Measurements from ENCODE around the gene EFCAB5.
"Not testable (repeated sequence)": the region's sequence is repeated elsewhere in the genome, so short reads cannot be mapped to it uniquely, and the experiment has no call there.

The EFCAB5 gene

GRCh38 chr17:29941334-29941733, at the start of gene EFCAB5:
Gene EFCAB5 (plus strand): TSS chr17:29941634. CDS start chr17:29941797, 163 bp downstream.
- H3K9ac ChIP-seq (ENCODE audit: low read length): no peak within 1 kb of the TSS
- H3K36me3 ChIP-seq (ENCODE audit: control insufficient read depth, low read depth, low read length): no peaks in the 10 kb centered on the region
- no peaks in the 10 kb centered on the region for H3K27me3 ChIP-seq (ENCODE audit: control insufficient read depth, insufficient read depth, low read length)
- no peak within 1 kb of the TSS for H3K4me3 ChIP-seq (ENCODE audit: low read length)
- no peak within 1 kb of the TSS for H3K27ac ChIP-seq (ENCODE audit: low read length)
- H3K4me1 ChIP-seq (ENCODE audit: control insufficient read depth, low read depth, low read length): no peaks in the 10 kb centered on the region
- no peaks in the 10 kb centered on the region for H3K9me3 ChIP-seq (ENCODE audit: control insufficient read depth, low read depth, low read length)

DNA sequence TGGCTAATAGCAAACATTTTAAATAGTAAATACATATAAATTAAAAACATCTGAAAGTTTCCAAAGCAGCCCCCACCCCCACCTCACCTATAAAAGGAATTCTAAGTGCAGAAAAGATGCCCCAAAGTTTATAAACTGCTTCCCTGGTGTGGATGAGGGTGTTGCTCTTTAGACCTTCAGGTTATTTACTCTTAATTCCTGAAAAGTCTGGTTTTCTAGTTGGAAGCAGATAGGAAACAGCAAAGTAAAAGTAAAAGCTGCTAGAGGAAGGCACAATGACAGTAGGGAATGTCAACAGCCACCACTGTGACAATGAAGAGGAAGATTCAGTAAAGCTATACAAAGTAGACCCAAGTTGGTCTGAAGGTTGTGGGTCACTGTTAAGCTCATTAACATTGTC, 49.2 kb upstream of the EFCAB5 start:
- Histone ChIP-seq H3K27me3 (ENCODE audit: control insufficient read depth, insufficient read depth, low read length) (no peaks in the 10 kb centered on the region), H3K9ac (ENCODE audit: low read length) (no peak overlapping the region), H3K4me1 (ENCODE audit: control insufficient read depth, low read depth, low read length) (no peaks in the 10 kb centered on the region), H3K9me3 (ENCODE audit: control insufficient read depth, low read depth, low read length) (no peaks in the 10 kb centered on the region), H3K27ac (ENCODE audit: low read length) (no peak overlapping the region), H3K4me3 (ENCODE audit: low read length) (no peak overlapping the region), H3K36me3 (ENCODE audit: control insufficient read depth, low read depth, low read length) (no peaks in the 10 kb centered on the region)

- not testable (repeated sequence) for H3K4me1 ChIP-seq (ENCODE audit: control insufficient read depth, low read depth, low read length); H3K4me3 ChIP-seq (ENCODE audit: low read length); H3K9me3 ChIP-seq (ENCODE audit: control insufficient read depth, low read depth, low read length); H3K27ac ChIP-seq (ENCODE audit: low read length); H3K27me3 ChIP-seq (ENCODE audit: control insufficient read depth, insufficient read depth, low read length); H3K9ac ChIP-seq (ENCODE audit: low read length); H3K36me3 ChIP-seq (ENCODE audit: control insufficient read depth, low read depth, low read length)
Measured at GRCh38 chr17:29897136-29897535, 44.3 kb upstream of the EFCAB5 start.

DNA sequence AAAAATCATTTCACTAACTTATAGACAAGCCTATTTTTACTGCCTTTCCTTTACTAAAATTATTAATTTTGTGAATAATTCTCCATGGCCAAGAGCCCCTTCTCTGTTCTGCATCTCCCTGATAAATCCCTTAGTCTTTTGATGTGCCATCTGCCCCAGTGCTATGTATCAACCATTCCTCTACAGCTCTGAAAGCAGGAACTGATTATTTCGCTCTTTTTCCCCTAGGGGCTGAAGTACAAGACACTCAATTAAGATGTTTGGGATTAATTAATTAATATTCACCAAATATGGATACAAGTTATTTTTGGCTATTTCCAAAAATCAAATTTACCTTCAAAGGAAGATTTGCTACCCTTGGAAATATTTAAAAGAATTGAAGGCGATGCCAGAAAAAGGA, 38.0 kb upstream of the EFCAB5 start:
- Histone ChIP-seq H3K36me3 (ENCODE audit: control insufficient read depth, low read depth, low read length) (no peaks in the 10 kb centered on the region), H3K9me3 (ENCODE audit: control insufficient read depth, low read depth, low read length) (no peaks in the 10 kb centered on the region), H3K27me3 (ENCODE audit: control insufficient read depth, insufficient read depth, low read length) (no peaks in the 10 kb centered on the region), H3K4me3 (ENCODE audit: low read length) (no peak overlapping the region), H3K4me1 (ENCODE audit: control insufficient read depth, low read depth, low read length) (no peaks in the 10 kb centered on the region), H3K9ac (ENCODE audit: low read length) (no peak overlapping the region), H3K27ac (ENCODE audit: low read length) (no peak overlapping the region)

DNA sequence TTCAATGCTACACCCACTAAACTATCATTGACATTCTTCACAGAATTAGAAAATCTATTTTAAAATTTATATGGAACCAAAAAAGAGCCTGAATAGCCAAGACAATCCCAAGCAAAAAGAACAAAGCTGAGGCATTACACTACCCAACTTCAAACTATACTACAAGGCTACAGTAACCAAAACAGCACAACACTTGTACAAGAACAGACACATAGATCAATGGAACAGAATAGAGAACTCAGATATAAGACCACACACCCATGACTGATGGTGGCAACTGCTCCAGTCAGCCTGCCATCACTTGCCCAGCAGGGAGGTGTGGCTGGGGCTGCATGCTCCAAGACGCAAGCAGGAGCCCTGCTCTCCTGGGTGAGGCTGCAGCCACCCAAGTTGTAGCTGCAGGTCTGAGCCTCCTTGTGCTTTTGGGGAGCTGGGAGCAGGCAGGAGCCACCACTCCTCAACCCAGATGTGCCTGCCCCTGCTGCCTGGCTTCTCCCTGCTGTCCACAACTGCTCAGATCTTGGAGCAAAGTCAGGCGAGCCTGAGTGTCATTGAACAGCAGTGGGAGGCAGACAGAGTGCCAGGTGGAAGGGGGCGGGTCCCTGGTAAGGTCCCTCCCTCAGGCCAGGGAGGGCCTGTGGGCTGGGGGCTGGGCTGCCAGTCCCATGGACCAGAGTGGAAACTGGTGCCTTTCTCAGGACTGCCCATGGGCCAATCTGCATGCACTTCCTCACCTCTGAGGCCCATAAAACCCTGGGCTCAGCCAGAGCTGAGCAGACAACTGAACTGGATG, 36.2 kb upstream of the EFCAB5 start:
- no peaks in the 10 kb centered on the region for H3K4me1 ChIP-seq (ENCODE audit: control insufficient read depth, low read depth, low read length)
- no peaks in the 10 kb centered on the region for H3K36me3 ChIP-seq (ENCODE audit: control insufficient read depth, low read depth, low read length)
- H3K4me3 ChIP-seq (ENCODE audit: low read length): no peak overlapping the region
- H3K9ac ChIP-seq (ENCODE audit: low read length): no peak overlapping the region
- H3K27me3 ChIP-seq (ENCODE audit: control insufficient read depth, insufficient read depth, low read length): no peaks in the 10 kb centered on the region
- H3K27ac ChIP-seq (ENCODE audit: low read length): no peak overlapping the region
- no peaks in the 10 kb centered on the region for H3K9me3 ChIP-seq (ENCODE audit: control insufficient read depth, low read depth, low read length)

- no peaks in the 10 kb centered on the region for H3K36me3 ChIP-seq (ENCODE audit: control insufficient read depth, low read depth, low read length)
- H3K4me3 ChIP-seq (ENCODE audit: low read length): no peak overlapping the region
- no peaks in the 10 kb centered on the region for H3K9me3 ChIP-seq (ENCODE audit: control insufficient read depth, low read depth, low read length)
- no peaks in the 10 kb centered on the region for H3K27me3 ChIP-seq (ENCODE audit: control insufficient read depth, insufficient read depth, low read length)
- H3K27ac ChIP-seq (ENCODE audit: low read length): no peak overlapping the region
- no peaks in the 10 kb centered on the region for H3K4me1 ChIP-seq (ENCODE audit: control insufficient read depth, low read depth, low read length)
- H3K9ac ChIP-seq (ENCODE audit: low read length): no peak overlapping the region
Measured at GRCh38 chr17:29905879-29906167, 35.6 kb upstream of the EFCAB5 start.

- H3K27me3 ChIP-seq (ENCODE audit: control insufficient read depth, insufficient read depth, low read length): no peaks in the 10 kb centered on the region
- H3K27ac ChIP-seq (ENCODE audit: low read length): no peak overlapping the region
- no peaks in the 10 kb centered on the region for H3K36me3 ChIP-seq (ENCODE audit: control insufficient read depth, low read depth, low read length)
- H3K4me3 ChIP-seq (ENCODE audit: low read length): no peak overlapping the region
- no peaks in the 10 kb centered on the region for H3K4me1 ChIP-seq (ENCODE audit: control insufficient read depth, low read depth, low read length)
- H3K9me3 ChIP-seq (ENCODE audit: control insufficient read depth, low read depth, low read length): no peaks in the 10 kb centered on the region
- H3K9ac ChIP-seq (ENCODE audit: low read length): no peak overlapping the region
Measured at GRCh38 chr17:29906969-29907368, 34.5 kb upstream of the EFCAB5 start.

GRCh38 chr17:29909236-29910003, 32.0 kb upstream of the EFCAB5 start:
- H3K27ac ChIP-seq (ENCODE audit: low read length): no peak overlapping the region
- H3K9ac ChIP-seq (ENCODE audit: low read length): no peak overlapping the region
- no peaks in the 10 kb centered on the region for H3K9me3 ChIP-seq (ENCODE audit: control insufficient read depth, low read depth, low read length)
- H3K27me3 ChIP-seq (ENCODE audit: control insufficient read depth, insufficient read depth, low read length): no peaks in the 10 kb centered on the region
- no peaks in the 10 kb centered on the region for H3K36me3 ChIP-seq (ENCODE audit: control insufficient read depth, low read depth, low read length)
- no peak overlapping the region for H3K4me3 ChIP-seq (ENCODE audit: low read length)
- H3K4me1 ChIP-seq (ENCODE audit: control insufficient read depth, low read depth, low read length): no peaks in the 10 kb centered on the region

DNA sequence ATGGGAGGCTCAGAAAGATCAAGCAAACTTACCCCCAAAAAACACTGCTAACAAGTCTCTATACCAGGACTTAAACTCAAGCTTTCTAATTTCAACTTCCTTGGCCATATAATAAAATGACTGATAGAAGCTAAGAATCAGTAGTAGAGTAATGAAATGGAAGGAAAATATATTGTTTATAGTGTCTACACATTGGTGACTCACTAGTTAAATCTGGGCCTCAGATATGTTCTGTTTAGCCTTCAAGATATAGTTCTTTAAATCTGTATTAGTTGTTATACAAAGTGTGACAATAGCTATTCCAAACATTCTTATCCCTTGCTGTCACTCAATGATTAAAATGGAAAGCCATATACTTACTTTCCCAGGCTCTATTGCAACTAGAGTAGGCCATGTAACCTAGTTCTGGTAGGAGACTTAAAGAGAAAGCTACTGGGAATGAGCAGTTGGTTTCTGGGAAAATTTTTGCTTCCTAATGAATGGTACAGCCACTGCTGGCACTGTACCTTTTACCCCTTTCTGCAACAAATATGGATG, 29.7 kb upstream of the EFCAB5 start:
- Histone ChIP-seq H3K4me1 (ENCODE audit: control insufficient read depth, low read depth, low read length) (no peaks in the 10 kb centered on the region), H3K9ac (ENCODE audit: low read length) (no peak overlapping the region), H3K4me3 (ENCODE audit: low read length) (no peak overlapping the region), H3K27ac (ENCODE audit: low read length) (no peak overlapping the region), H3K27me3 (ENCODE audit: control insufficient read depth, insufficient read depth, low read length) (no peaks in the 10 kb centered on the region), H3K9me3 (ENCODE audit: control insufficient read depth, low read depth, low read length) (no peaks in the 10 kb centered on the region), H3K36me3 (ENCODE audit: control insufficient read depth, low read depth, low read length) (no peaks in the 10 kb centered on the region)

DNA sequence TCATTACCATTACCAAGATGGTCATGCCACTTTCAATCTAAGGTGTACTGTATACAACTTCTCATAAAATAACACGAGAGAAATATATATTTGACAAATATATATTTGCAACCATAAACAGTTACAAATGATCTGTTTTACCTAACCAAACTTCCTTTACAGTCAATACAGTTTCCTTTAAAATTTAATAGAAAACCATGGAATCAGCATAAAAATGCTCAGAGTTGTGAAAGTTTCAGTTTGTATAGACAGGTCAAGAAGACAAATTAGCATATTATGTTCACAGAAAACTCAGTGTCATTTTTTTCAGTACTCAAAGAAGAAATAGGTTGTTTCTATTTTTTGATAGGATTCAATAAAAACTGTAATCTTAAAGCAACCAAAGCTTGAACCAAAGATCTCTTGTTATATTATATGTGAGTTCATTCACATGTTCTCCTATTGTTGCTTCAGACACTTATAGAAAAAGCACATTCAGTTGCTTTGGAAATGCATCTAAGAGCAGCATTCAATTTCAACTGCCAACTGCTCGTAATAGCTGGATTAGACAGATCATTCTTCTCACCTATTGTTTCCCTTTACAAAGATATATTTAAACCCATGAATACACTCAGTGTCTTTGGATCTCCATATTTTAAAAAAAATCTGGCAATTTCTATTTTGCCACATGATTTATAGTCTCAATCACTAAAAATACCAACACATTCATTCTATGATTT, 26.5 kb upstream of the EFCAB5 start:
- Histone ChIP-seq H3K9ac (ENCODE audit: low read length) (no peak overlapping the region), H3K9me3 (ENCODE audit: control insufficient read depth, low read depth, low read length) (no peaks in the 10 kb centered on the region), H3K27ac (ENCODE audit: low read length) (no peak overlapping the region), H3K36me3 (ENCODE audit: control insufficient read depth, low read depth, low read length) (no peaks in the 10 kb centered on the region), H3K27me3 (ENCODE audit: control insufficient read depth, insufficient read depth, low read length) (no peaks in the 10 kb centered on the region), H3K4me3 (ENCODE audit: low read length) (no peak overlapping the region), H3K4me1 (ENCODE audit: control insufficient read depth, low read depth, low read length) (no peaks in the 10 kb centered on the region)

DNA sequence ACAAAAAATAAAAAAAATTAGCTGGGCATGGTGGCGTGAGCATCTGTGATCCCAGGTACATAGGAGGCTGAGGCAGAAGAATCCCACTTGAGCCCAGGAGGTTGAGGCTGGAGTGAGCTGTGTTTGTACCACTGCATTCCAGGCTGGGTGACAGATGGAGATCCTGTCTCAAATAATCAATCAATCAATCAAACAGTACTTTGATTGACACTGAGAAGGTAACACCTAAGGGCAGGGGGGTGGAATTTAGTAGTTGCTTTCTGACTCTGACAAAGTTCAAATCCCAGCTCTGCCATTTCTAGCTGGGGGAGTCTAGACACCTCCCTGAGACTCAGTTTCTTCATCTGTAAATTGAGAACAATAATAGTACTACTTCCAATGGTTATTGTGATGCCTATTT, 23.4 kb upstream of the EFCAB5 start:
- Histone ChIP-seq H3K9me3 (ENCODE audit: control insufficient read depth, low read depth, low read length) (no peaks in the 10 kb centered on the region), H3K27me3 (ENCODE audit: control insufficient read depth, insufficient read depth, low read length) (no peaks in the 10 kb centered on the region), H3K27ac (ENCODE audit: low read length) (no peak overlapping the region), H3K4me1 (ENCODE audit: control insufficient read depth, low read depth, low read length) (no peaks in the 10 kb centered on the region), H3K9ac (ENCODE audit: low read length) (no peak overlapping the region), H3K36me3 (ENCODE audit: control insufficient read depth, low read depth, low read length) (no peaks in the 10 kb centered on the region), H3K4me3 (ENCODE audit: low read length) (no peak overlapping the region)
